ENCODE data around the gene CREG2. TPM values are rescaled to one million over a fixed set of nuclear protein-coding genes. Genes with fewer than 3 reads are reported as not detected.

CREG2 gene
- total and polyA plus RNA-seq, 8 donors = 0.24 to 0.98 (median 0.51) TPM; not detected in 2

DNA sequence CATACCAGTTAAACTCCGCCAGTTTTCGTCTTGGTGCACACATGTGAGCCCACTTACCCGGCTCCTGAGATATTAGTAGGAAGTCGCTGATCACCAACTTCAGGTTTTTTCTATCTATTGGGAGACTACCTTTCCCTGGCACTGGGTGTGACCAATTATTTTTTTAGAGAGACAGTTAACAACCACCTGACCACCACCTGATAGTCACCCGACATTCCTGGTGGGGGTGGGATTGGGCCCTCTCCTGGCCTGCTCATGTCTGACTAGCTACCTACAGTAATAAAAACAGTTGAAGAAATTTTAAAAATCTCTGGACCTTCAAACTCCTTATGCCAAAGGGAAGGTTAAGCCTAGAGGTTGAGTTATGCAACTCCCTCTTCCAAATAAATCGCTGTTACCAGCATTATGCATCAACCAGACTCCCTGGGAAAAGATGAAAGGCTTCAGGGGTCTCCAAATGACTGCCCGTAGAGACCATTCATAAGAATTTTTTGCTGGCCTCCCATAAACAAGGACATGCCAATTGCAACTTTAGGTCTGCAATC, 27.8 kb downstream of the CREG2 start:
- Histone ChIP-seq H3K4me1 (peaks cover 0 to 7% of the 10 kb centered on the region in 2 donors), H3K4me3 (no peak overlapping the region), H3K9me3 (no peaks in the 10 kb centered on the region), H3K27me3 (no peaks in the 10 kb centered on the region), H3K36me3 (no peaks in the 10 kb centered on the region), H3K27ac (no peak overlapping the region)
- ATAC-seq (no peak), DNase-seq (no peak)
- TF ChIP-seq, protein P1, sequence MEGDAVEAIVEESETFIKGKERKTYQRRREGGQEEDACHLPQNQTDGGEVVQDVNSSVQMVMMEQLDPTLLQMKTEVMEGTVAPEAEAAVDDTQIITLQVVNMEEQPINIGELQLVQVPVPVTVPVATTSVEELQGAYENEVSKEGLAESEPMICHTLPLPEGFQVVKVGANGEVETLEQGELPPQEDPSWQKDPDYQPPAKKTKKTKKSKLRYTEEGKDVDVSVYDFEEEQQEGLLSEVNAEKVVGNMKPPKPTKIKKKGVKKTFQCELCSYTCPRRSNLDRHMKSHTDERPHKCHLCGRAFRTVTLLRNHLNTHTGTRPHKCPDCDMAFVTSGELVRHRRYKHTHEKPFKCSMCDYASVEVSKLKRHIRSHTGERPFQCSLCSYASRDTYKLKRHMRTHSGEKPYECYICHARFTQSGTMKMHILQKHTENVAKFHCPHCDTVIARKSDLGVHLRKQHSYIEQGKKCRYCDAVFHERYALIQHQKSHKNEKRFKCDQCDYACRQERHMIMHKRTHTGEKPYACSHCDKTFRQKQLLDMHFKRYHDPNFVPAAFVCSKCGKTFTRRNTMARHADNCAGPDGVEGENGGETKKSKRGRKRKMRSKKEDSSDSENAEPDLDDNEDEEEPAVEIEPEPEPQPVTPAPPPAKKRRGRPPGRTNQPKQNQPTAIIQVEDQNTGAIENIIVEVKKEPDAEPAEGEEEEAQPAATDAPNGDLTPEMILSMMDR (IDR thresholded peaks at IDR 0.05) = no peak
- intact Hi-C loops (cut with DNase I) = no loop called here

DNA sequence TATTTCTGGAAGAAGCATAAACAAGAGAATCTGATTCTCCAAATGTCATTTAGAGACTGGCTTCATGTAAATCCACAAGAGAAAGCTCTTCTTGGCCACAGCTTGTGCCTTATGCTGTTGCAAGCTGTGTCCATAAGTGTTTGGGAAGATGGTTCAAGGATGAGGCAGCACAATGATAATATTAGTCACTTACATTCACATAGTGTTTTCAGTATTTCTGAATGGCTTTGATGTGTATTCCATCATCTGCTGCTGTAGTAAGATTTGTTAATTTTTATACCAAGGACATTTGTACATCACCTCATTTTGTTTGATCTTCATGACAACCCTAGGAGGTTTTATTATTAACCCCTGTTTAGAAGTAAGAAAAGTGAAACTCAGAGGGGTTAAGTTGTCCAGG, 29.9 kb downstream of the CREG2 start:
- Histone ChIP-seq H3K9me3 (no peaks in the 10 kb centered on the region), H3K4me3 (no peak overlapping the region), H3K4me1 (peaks cover 0 to 7% of the 10 kb centered on the region in 2 donors), H3K36me3 (no peaks in the 10 kb centered on the region), H3K27ac (no peak overlapping the region), H3K27me3 (no peaks in the 10 kb centered on the region)
- ATAC-seq (no peak), DNase-seq (no peak)
- intact Hi-C loops (cut with DNase I) = no loop called here
- TF ChIP-seq, protein P1 (IDR thresholded peaks at IDR 0.05) = no peak

- Histone ChIP-seq H3K4me3 (no peak overlapping the region), H3K36me3 (no peaks in the 10 kb centered on the region), H3K27ac (no peak overlapping the region), H3K9me3 (no peaks in the 10 kb centered on the region), H3K4me1 (peaks cover 0 to 5% of the 10 kb centered on the region in 2 donors), H3K27me3 (no peaks in the 10 kb centered on the region)
- DNase-seq (no peak), ATAC-seq (no peak)
- TF ChIP-seq, protein P1 (IDR thresholded peaks at IDR 0.05) = no peak
- intact Hi-C loops (cut with DNase I) = no loop called here
Measured at GRCh38 chr2:101356521-101356920, 30.8 kb downstream of the CREG2 start.

DNA sequence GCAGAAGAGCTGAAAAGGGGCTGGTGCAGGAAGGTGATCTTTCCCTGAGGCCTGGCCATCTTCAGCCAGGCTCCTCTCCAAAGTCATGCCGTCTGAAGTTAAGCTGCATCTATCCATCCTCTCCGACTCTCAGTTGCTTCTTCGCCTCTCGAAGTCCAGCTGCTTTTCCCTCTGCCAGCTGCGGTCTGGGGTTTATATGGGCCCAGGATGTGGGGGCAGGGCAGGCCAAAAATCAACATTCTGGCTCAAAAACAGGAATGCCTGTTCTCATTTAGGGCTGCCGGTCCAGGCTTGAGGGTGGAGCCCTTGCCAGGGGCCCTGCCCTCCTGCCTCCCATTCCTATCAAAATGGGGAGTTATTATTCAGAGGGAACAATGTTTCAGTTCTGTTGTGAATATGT, 31.2 kb downstream of the CREG2 start:
- ATAC-seq = no peak
- TF ChIP-seq, protein P1 (IDR thresholded peaks at IDR 0.05) = no peak
- intact Hi-C loops (cut with DNase I) = no loop called here

DNA sequence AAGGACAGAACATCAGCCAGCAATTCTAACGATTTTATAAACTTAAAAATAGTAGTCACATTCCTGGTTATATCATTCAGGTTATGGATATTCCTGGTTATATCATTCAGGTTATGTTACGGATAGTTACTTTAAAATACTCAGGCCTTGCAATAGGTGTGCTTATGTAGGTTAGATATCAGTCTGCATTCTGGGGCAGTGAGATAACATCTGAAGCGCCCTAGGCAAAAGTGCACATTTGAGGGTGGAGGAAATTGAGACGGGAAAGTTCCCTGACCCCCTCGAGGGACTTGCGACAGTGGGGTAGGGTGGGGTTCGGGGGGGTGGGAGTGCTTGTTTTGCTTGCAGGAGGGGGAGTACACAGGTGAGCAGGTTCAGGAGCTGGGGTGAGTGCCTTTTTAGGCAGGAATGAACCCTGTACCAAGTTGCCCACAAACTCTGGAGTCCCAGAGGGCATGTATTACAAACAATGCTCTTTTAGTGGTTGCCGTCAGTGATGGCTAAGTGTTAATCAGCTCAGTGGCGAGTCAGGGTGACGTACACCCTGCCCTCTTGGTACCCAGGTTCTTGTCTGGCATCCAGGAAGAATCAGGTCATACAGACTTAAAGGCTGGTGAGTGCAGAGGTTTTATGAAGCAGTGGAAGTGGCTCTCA, 31.8 kb downstream of the CREG2 start:
- Histone ChIP-seq H3K9me3 (no peaks in the 10 kb centered on the region), H3K27me3 (no peaks in the 10 kb centered on the region), H3K4me1 (no peaks in the 10 kb centered on the region), H3K36me3 (no peaks in the 10 kb centered on the region), H3K4me3 (no peak overlapping the region), H3K27ac (no peak overlapping the region)
- DNase-seq (no peak), ATAC-seq (no peak)
- TF ChIP-seq, protein P1 (IDR thresholded peaks at IDR 0.05) = no peak
- intact Hi-C loops (cut with DNase I) = no loop called here

More for the DNA sequence above, 31.2 kb downstream of the CREG2 start:
- H3K36me3 ChIP-seq = no peaks in the 10 kb centered on the region
- peaks cover 0 to under 1% of the 10 kb centered on the region in 2 donors for H3K4me1 ChIP-seq
- H3K9me3 ChIP-seq = no peaks in the 10 kb centered on the region
- H3K27ac ChIP-seq = no peak overlapping the region
- H3K4me3 ChIP-seq = no peak overlapping the region
- DNase-seq = no peak
- H3K27me3 ChIP-seq = no peaks in the 10 kb centered on the region

All from left lung (tissue), 10 donors.